Nucleus accumbens (tissue), 56 donors: ENCODE data around the gene NUP160.
"Not testable (repeated sequence)": the region's sequence is repeated elsewhere in the genome, so short reads cannot be mapped to it uniquely, and the experiment has no call there.

Source experiments
- DNase-seq, 56 donors: peaks; one replicate each; lab custom pipeline; 2025; lab: John Stamatoyannopoulos, UW

Gene NUP160

GRCh38 chr11:47847892-47848699 is at the start of gene NUP160:
NUP160 (minus strand) TSS chr11:47848350; CDS start chr11:47848318, 32 bp downstream.
- peak in 55 of 56 donors; percentile 8 to 91 (median 80) for DNase-seq

DNA sequence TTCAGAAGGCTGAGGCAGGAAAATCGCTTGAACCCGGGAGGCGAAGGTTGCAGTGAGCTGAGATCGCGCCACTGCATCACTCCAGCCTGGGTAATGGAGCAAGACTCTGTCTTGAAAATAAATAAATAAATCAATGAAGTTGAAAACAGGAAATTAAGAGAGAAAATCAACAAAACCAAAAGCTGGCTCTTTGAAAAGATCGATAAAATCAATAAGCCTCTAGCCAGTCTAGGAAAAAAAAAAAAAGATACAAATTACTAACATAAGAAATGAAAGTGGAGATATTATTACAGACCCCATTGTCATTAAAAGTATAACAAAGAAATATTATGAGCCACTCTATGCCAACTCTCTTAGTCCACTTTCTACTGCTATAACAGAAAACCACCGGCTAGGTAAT is 48.0 kb upstream of the NUP160 start:
- DNase-seq = no peak

GRCh38 chr11:47895035-47895434 is 46.9 kb upstream of the NUP160 start:
- no peak for DNase-seq

DNA sequence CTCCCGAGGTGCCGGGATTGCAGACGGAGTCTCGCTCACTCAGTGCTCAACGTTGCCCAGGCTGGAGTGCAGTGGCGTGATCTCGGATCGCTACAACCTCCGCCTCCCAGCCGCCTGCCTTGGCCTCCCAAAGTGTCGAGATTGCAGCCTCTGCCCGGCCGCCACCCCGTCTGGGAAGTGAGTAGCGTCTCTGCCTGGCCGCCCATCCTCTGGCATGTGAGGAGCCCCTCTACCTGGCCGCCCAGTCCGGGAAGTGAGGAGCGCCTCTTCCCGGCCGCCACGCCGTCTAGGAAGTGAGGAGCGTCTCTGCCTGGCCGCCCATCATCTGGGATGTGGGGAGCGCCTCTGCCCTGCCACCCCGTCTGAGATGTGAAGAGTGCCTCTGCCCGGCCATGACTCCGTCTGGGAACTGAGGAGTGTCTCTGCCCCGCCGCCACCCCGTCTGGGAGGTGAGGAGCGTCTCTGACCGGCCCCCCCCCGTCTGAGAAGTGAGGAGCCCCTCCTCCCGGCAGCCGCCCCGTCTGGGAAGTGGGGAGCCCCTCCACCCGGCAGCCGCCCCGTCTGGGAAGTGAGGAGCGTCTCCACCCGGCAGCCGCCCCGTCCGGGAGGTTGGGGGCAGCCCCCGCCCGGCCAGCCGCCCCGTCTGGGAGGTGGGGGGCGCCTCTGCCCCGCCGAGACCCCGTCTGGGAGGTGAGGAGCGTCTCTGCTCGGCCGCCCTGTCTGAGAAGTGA is 44.6 kb upstream of the NUP160 start:
- DNase-seq = not testable (repeated sequence)

DNA sequence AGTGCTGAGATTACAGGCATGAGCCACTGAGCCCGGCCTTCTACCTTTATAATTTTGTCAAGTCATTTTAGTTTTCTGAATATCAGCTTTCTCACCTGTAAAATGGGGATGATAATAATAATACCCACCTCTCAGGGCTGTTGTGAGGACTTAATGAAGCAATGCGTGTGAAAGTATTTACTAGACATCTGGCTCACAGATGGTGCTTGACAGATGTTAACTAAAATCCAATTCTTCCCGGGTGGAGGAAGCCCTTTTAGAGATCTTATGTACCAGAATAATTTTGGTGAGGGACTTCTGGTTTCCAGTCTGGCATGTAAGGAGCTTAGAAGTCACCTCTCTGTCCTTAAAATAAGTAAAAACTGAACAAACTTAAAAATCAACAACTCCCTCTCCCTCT is 43.7 kb upstream of the NUP160 start:
- DNase-seq = no peak

DNA sequence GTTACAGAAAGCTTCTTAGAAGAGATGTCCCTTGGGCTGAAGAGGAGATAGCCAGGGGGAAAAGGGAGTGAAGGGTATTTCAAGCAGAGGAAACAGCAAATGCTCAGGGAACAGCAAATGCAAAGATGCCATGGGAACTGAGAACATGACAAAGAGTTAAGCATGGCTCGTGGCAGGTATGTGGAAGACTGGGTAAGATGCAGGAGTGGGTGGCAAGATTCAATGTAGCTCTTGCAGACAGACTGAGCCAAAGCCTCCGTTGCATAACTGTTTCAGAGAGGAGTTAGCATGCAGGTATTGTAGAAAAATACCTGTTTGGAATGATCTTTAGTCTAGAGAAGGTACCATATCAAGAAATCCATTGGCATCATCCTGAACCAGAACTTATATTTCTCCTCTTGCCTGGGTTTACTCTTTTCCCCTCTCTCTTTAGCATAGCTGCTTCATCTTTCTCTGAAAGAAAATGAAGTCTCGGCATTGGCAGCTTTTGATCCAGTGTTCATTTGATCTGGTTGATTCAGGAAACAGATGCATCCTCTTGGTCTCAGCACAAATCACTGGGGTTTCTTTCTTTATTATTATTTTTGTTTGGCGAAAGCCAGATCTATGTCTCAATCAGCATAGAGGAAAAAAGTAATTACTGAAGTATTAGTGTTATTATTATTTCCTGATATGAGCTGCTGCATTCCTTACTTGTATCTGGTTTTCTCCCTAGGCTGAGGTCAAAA is 41.7 kb upstream of the NUP160 start:
- DNase-seq = peak in 24 of 56 donors; percentile 1 to 67 (median 14)

DNA sequence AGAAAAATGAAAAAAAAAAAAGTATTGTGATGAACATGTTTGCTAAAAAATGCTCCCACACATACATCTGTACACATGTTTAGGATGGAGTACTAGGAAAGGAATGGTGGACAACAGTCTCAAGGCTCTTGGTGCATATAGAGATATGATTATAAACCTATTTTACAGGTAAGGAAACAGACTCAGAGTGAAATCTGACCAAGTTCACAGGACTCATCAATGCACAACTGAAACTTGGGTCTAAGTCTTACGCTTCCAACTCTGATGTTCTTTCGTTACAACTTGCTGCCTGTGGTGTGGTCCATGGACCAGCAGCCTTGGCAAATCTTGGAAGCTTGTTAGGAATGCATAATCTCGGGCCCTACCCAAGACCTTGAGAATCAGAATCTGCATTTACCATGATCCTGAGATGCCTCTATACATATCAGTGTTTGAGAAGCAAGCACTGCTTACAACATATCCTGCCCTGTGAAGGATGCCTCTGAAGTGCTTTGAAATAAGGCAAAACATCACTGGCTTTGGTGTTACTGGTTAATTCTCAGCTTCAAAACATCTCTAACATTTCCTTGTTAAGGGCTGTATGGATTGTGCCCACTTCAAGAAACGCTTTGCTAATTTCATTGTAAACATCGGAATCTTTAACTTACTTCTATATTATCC is 39.9 kb upstream of the NUP160 start:
- DNase-seq = no peak

- no peak for DNase-seq
Observed at GRCh38 chr11:47886096-47886495, 37.9 kb upstream of the NUP160 start.

- not testable (repeated sequence) for DNase-seq
Observed at GRCh38 chr11:47882437-47882836, 34.3 kb upstream of the NUP160 start.

DNA sequence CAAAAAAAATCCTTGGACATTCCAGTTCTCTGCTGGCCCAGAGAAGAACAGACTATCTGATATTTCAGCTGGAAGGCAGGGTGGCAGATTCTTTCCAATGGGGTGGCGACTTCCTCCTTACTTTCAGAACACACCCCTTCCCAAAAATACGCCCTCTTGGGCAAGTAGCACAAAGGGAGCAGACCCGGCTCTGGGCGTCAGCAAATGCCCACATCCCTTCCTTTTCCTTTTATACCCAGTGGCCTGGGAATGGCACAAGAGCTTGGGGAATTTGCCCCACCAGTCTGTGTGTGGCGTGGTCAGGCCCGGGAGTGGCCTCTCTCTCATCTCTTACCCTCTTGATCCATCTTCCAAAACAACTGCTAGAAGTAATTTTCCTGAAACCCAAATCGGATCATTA is 33.0 kb upstream of the NUP160 start:
- no peak for DNase-seq

DNA sequence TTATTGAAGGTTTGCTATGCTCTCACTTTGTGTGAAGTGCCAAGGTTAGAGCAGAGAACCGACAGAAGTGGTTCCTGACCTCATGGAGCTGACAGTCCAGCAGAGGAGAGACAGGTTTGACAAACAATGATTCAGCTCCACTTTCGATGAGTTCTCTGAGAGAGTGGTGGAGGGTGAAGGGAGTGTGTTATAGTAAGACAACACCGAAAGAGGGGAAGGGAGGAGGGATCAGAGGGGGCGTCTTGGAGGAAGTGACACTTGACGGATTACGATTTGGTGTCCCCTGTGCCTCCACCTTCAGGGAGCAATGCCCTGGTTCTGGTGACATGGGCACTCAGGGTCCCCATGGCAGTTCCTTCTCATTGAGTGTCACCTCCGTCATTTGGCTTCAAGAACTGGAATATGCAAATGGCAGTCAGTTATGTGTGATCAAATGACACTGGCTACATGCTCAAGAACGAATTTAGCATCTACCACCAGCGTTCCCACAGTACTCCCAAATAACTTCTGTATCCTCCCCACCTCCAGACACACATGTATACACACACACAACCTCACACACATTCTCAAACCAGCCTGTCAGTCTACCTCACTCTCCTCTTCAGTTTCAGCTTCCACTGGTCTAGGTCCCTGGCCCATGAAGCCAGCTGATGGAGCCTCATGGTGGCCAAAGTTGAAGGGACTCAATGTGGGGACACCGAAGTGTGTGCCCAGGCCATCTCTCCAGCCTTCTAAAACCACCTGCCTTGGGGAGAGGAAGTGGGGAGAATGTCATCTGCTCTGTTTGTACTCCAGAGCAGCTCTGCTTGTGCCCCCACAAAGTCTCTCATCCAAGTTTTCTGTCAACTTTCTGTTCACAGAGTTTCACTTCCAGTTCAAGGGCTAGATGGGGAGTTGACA is 31.4 kb upstream of the NUP160 start:
- no peak for DNase-seq

GRCh38 chr11:47875858-47876257 is 27.7 kb upstream of the NUP160 start:
- not testable (repeated sequence) for DNase-seq

DNA sequence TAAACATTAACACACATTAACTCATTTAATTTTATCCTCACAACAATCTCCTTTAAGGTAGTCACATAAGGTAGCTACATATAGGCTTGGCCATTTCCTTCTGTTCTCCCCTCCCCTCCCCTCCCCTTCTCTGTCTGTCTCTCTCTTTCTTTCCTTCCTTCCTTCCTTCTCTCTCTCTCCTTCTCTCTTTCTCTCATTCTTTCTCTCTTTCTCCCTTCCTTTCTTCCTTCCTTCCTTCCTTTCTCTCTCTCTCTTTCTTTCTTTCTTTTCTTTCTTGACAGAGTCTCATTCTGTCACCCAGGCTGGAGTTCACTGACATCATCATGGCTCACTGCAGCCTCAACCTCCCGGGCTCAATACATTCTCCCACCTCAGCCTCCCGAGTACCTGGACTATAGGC is 22.3 kb upstream of the NUP160 start:
- no peak for DNase-seq

GRCh38 chr11:47869544-47870393 is 21.6 kb upstream of the NUP160 start:
- no peak for DNase-seq

DNA sequence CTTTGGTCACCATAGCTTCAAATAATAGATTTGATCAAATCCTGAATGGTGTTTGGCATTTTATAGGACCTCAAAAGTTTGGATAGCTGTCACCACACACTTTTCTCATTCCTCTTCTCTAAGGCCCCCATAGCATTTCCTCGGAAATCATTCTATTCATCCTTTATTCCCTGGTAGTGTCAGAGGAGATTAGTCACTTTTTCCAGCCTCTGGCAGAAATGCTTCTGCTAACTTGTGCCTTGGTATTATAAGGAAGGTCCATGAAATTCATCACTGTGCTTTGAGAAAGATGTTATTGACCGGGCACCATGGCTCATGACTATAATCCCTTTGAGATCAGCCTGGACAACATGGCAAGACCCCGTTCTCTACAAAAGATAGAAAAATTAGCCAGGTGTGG is 19.7 kb upstream of the NUP160 start:
- no peak for DNase-seq

DNA sequence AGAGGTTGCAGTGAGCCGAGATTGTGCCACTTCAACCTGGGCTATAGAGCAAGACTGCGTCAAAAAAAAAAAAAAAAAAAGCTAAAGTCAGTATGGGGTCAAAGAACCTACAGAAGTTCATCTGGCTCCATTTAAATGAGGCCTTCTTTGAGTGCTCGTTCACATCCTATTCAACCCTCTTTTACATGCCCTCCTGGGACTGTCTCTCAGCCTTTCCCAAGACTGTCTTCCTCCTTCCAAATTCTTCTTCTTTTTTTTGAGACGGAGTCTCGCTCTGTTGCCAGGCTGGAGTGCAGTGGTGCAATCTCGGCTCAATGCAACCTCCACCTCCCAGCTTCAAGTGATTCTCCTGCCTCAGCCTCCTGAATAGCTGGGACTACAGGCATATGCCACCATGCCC is 18.7 kb upstream of the NUP160 start:
- not testable (repeated sequence) for DNase-seq

DNA sequence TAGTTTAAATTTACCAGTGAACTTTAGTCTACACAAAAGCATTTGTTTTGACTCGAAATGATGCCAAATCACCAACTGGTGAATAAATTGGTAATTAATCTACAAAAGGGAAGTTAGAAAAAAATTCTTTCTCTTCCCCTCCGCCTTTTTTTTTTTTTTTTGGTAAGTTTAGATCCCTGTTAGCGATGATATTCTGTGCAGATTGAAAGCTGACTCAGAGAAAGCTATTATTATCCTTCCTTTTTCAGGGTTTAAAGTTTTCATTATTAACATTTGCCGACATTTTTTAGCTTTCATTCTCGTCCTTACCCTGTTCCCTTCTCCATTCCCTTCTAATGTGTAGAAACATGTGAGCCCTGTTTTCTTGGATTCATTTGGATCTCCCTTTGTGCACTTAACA is 16.8 kb upstream of the NUP160 start:
- DNase-seq = no peak

DNA sequence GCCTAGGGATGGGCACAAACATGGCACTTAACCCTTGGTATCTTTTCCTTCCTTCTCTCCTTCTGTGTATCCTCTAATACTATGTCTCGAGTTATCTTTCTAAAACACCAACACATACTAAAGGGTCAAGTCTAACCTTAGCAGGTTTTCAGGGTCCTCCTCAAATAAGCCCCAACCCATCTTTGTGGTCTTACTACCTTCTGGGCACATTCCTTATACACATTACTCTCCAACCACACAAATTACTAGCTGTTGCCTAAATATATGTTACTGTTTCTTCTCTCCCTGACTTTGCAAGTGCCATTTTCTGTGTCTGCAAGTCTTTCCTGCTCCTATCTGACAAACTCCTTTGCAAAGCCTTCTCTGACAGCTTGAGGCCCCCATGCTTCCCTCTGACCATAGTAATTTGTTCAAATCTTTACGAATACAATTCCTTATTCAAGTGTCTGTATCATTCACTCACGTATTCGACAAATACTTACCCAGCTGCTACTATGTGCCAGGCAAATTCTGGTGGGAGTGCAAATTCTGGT is 15.8 kb upstream of the NUP160 start:
- no peak for DNase-seq
